Measurements from ENCODE around the gene OR7G2.
"Not testable (repeated sequence)": the region's sequence is repeated elsewhere in the genome, so short reads cannot be mapped to it uniquely, and the experiment has no call there.

The OR7G2 gene

DNA sequence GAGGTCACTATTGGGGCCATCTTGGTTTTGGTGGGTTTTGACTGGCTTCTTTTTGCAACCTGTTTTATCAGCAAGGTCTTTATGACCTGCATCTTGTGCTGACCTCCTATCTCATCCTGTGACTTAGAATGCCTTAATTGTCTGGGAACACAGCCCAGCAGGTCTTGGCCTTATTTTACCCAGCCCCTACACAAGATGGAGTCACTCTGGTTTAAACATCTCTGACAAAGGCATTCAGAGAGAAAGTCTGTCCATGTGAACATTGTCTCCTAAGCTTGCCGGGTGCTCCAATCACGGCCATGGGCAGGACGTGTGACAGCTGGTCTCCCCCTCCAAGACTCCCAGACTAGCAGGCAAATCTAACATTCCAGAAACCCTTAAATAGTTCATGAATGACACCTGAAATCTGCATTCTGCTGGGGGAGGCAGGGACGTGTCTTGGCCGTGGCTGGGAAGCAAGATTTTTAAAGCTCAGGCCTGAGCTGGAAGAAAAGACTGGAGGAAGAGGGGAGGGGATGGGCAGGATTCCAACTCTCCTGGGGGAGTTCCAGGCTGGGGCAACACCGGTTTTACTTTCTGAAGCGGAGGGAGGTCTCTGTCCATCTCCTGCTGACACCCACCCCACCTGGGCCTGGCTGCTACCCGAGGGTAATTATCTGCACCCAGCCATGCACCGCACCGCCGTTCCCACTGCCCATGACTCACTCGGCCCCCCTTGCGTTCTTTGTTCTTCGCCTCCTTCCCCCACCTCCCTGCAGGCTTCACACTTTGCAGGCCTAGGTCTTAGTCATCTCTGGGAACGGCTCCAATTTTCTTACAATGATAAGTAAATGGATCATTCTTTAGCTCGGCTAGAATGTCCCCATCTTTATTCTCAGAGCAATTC is 32.0 kb downstream of the OR7G2 start:
- Histone ChIP-seq H3K27ac (no peak overlapping the region), H3K4me3 (no peak overlapping the region)
- DNase-seq (ENCODE audit: low spot score) = no peak
- TF ChIP-seq, protein P1, sequence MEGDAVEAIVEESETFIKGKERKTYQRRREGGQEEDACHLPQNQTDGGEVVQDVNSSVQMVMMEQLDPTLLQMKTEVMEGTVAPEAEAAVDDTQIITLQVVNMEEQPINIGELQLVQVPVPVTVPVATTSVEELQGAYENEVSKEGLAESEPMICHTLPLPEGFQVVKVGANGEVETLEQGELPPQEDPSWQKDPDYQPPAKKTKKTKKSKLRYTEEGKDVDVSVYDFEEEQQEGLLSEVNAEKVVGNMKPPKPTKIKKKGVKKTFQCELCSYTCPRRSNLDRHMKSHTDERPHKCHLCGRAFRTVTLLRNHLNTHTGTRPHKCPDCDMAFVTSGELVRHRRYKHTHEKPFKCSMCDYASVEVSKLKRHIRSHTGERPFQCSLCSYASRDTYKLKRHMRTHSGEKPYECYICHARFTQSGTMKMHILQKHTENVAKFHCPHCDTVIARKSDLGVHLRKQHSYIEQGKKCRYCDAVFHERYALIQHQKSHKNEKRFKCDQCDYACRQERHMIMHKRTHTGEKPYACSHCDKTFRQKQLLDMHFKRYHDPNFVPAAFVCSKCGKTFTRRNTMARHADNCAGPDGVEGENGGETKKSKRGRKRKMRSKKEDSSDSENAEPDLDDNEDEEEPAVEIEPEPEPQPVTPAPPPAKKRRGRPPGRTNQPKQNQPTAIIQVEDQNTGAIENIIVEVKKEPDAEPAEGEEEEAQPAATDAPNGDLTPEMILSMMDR (IDR thresholded peaks at IDR 0.05) = no peak

DNA sequence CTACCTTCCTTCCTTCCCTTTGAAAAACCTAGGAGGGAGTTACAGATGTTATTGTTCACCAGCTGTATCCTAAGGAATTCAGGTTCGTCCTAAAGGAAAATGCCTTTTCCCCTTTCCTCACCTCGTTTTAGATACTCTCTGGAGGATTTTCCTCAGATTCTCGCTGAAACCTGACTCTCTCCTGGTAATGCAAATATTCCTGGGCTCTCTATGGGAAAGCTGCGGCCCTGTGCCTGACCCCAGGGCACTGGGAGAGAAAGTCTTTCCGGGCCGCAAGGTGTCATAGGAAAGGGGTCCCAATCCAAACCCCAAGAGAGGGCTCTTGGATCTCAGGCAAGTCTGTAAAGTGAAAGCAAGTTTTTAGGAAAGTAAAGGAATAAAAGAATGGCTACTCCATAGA is 33.5 kb downstream of the OR7G2 start:
- no peak overlapping the region for H3K4me3 ChIP-seq
- H3K27ac ChIP-seq = no peak overlapping the region
- TF ChIP-seq, protein P1 (IDR thresholded peaks at IDR 0.05) = no peak
- DNase-seq (ENCODE audit: low spot score) = no peak

DNA sequence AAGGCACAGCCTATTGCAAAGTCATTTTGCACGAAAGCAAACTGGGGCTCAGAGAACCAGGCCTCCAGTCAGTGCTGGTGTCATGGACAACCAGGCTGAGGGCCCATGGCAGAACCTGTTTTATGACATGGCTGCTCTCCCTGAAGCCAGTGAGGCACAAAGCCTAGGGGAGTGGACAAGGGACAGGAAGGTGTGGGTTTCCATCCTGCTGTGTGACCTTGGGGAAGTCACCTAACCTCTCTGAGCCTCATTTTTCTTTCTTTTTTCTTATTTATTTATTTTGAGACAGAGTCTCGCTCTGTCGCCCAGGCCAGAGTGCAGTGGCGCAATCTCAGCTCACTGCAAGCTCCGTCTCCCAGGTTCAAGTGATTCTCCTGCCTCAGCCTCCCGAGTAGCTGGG is 35.6 kb downstream of the OR7G2 start:
- DNase-seq (ENCODE audit: low spot score); H3K4me3 ChIP-seq; H3K27ac ChIP-seq: not testable (repeated sequence)

DNA sequence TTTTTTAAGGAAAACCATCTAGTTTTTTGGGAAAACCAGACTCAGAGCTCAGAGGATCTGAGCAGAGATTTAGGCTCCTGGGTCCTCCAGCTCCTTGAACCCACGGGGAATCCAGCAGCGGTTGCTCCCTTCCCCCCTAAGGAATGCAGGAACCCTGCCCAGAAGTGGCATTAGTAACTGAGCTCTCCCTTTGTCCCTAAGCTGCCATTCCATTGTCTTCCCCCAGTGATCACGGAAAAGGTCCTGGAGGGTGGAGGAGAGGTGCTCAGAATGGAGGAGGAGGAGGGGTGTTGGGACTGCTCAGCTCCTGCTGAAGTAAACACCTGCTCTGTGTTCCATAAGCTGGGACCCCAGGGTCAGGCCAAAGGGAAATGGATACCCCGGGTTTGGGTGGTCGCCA is 37.2 kb downstream of the OR7G2 start:
- TF ChIP-seq, protein P1 (IDR thresholded peaks at IDR 0.05) = no peak
- no peak overlapping the region for H3K4me3 ChIP-seq
- no peak for DNase-seq (ENCODE audit: low spot score)
- H3K27ac ChIP-seq = no peak overlapping the region

DNA sequence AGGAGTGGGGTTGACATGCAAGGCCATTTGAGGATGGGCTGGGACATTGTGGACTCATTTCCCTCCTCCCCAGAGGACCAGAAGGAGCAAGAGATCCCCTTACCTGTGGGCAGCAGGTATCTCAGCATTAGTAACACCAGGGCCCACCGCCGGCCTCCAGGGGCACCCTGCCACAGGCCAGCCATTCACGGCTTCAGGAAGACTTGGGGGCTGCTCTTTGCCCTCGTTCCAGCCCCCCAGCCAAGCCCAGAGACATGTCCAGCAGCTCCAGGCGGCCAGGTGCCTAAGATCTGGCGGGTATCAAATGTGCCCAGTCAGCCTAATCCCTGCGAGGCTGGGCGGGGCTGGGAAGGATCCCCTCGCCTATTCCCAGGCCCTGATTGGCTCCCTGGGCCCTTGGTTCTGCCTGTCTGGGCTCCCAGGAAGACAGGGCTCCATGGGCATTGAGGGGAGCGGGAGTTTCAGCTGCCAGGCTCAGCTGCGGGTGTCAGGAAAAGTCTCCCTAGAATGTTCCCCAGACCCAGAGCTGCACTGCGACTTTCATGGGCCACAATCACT is 41.7 kb downstream of the OR7G2 start:
- no peak for DNase-seq (ENCODE audit: low spot score)
- TF ChIP-seq, protein P1 (IDR thresholded peaks at IDR 0.05) = no peak
- Histone ChIP-seq H3K27ac (no peak overlapping the region), H3K4me3 (no peak overlapping the region)

DNA sequence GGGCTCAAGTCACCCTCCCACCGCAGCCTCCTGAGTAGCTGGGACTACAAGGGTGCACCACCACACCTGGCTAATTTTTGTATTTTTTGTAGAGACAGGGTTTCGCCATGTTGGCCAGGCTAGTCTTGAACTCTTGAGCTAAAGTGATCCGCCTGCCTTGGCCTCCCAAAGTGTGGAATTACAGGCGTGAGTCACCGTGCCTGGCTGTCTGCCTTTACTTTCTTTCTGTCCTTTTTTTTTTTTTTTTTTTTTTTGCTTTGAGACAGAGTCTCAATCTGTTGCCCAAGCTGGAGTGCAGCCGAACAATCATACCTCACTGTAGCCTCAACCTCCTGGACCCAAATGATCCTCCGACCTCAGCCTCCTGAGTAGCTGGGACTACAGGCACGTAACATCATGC is 45.4 kb downstream of the OR7G2 start:
- TF ChIP-seq, protein P1 (IDR thresholded peaks at IDR 0.05) = no peak
- Histone ChIP-seq H3K27ac (no peak overlapping the region), H3K4me3 (no peak overlapping the region)
- no peak for DNase-seq (ENCODE audit: low spot score)

DNA sequence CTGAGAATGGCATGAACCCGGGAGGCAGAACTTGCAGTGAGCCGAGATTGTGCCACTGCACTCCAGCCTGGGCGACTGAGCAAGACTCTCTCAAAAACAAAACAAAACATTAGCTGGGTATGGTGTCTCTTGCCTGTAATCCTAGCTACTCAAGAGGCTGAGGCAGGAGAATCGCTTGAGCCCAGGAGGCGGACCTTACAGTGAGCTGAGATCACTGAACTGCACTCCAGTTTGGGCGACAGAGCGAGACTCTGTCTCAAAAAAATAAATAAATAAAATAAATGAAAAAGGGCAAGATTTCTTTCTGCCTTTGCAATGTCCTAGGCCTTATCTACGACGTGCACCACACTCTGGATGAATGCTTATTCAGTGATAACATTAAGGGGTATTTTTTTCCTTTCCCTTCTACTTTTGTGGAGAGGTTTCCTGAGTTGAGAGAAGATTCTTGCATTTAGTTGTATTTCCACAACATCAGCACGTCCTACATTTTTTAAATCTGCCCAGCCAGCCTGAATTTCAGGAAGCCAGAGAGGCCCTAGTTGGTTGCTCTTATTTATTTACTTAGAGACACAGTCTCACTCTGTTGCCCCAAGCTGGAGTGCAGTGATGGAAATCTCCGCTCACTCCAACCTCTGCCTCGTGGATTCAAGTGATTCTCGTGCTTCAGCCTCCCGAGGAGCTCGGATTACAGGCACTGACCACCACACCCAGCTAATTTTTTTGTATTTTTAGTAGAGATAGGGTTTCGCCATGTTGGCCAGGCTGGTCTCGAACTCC is 46.5 kb downstream of the OR7G2 start:
- H3K27ac ChIP-seq = no peak overlapping the region
- TF ChIP-seq, protein P1 (IDR thresholded peaks at IDR 0.05) = no peak
- H3K4me3 ChIP-seq = no peak overlapping the region
- no peak for DNase-seq (ENCODE audit: low spot score)

All from coronary artery (tissue), 2 donors.